Activated T-helper 1 cell treated with anti-CD3 and anti-CD28 coated beads, Interleukin-12 subunit alpha, Interleukin-12 subunit beta, Interleukin-2, Interleukin-4 antibody, amounts not matched to agents 30 ng/mL and 10 ng/mL and 1 ng/mL, durations not matched to agents 14 hours and 24 hours and 36 hours (primary cell): Measurements from ENCODE around the gene TAF15. TPM values are rescaled to one million over a fixed set of nuclear protein-coding genes. Genes with fewer than 3 reads are reported as not detected.

Experiments used
- DNase-seq: peaks from one replicate; pipeline ENCODE4 v3.0.0; 2021; ENCODE audit warnings: low spot score
- H3K27ac Mint-ChIP-seq: one replicate; pipeline ENCODE4 v1.8.0; 2021; ENCODE audit warnings: mild to moderate bottlenecking, mixed read lengths
- H3K27me3 Mint-ChIP-seq: one replicate; pipeline ENCODE4 v1.8.0; 2022; ENCODE audit warnings: mild to moderate bottlenecking, moderate library complexity, mixed read lengths; ENCODE audit not compliant: insufficient read depth
- H3K36me3 Mint-ChIP-seq: one replicate; pipeline ENCODE4 v1.8.0; 2021; ENCODE audit warnings: low read depth, mixed read lengths
- H3K4me1 Mint-ChIP-seq: one replicate; pipeline ENCODE4 v1.8.0; 2021; ENCODE audit warnings: low read depth, mixed read lengths
- H3K4me3 Mint-ChIP-seq: one replicate; pipeline ENCODE4 v1.8.0; 2021; ENCODE audit warnings: mild to moderate bottlenecking, moderate library complexity, mixed read lengths
- H3K9me3 Mint-ChIP-seq: one replicate; pipeline ENCODE4 v1.8.0; 2021; ENCODE audit warnings: mixed read lengths
- intact Hi-C: fragments of 100-400 bp; cut with micrococcal nuclease; formaldehyde crosslinking; loops from one replicate; pipeline ENCODE4 v1.15.1; 2024
- total RNA-seq: library from RNA; stranded (reverse); gene quantifications from 2 replicates; pipeline ENCODE4 v1.2.3, GENCODE V29; 2022

The TAF15 gene
- total RNA-seq, 1 donor from 2014 or later, result 311 TPM

DNA sequence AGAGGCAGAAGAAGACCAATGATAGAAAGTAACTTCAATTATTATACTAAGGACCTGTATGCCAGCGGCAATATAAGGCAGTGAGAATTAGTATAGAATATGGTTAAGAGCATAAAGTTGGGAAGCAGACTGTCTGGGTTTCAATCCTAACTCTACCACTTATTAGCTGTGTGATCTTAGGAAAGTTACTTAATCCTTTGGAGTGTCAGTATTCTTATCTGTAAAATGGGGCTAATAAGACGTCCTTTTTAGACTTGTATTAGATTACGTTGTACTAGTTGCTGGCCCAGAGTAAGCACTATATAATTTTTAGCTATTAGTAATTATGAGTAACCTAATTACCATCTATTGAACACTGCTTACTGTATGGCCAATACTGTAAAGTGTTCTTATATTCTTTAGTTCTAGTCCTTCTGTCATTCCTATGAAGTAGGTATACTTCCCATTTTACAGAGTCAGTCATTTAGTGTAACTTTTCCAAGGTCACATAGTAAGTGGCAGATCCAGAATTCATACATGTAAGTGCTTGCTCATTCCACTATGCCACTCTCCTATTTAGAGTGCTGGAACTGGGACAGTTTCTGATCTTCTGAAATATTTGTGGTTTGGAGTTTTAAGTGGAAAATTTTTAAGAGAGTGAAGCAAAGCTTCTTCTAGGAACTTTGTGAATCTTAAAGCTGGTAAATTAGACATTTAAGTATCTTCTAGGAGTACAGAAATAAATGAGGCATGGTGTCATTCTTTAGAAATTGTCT lies 36.9 kb downstream of the TAF15 start:
- intact Hi-C loops, result loop anchor here (5.0 kb wide), 1 partner anchor 226 kb away; no protein-coding TSS in a partner anchor
- Mint-ChIP-seq H3K27ac (no peak overlapping the region), H3K9me3 (no peaks in the 10 kb centered on the region), H3K4me3 (no peak overlapping the region), H3K27me3 (no peaks in the 10 kb centered on the region), H3K36me3 (peaks cover 49% of the 10 kb centered on the region), H3K4me1 (peaks cover 13% of the 10 kb centered on the region)
- DNase-seq, result no peak

DNA sequence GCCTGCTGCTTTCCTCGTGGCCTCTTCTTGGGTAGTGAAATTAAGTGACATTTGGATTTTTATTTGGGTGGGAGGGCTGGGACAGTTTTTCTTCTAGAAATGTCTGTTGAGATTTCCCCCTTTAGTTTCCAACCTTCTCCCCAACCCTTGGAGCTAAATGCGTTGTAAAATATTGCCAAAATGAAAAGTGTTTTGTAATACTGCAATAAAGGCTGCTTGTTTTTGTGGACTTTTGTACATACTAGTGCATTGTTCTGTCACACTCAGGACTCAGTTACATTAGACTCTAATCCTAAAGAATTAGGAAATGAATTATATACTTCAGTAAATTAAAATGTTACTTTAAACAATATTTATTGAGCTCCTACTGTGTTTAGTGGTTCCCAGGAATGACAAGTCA lies 37.7 kb downstream of the TAF15 start:
- intact Hi-C loops, result loop anchor here (5.0 kb wide), 1 partner anchor 225 kb away; no protein-coding TSS in a partner anchor
- no peaks in the 10 kb centered on the region for H3K27me3 Mint-ChIP-seq
- no peaks in the 10 kb centered on the region for H3K9me3 Mint-ChIP-seq
- H3K4me3 Mint-ChIP-seq, result no peak overlapping the region
- H3K4me1 Mint-ChIP-seq, result peaks cover 17% of the 10 kb centered on the region
- no peak for DNase-seq
- peaks cover 51% of the 10 kb centered on the region for H3K36me3 Mint-ChIP-seq
- H3K27ac Mint-ChIP-seq, result no peak overlapping the region

DNA sequence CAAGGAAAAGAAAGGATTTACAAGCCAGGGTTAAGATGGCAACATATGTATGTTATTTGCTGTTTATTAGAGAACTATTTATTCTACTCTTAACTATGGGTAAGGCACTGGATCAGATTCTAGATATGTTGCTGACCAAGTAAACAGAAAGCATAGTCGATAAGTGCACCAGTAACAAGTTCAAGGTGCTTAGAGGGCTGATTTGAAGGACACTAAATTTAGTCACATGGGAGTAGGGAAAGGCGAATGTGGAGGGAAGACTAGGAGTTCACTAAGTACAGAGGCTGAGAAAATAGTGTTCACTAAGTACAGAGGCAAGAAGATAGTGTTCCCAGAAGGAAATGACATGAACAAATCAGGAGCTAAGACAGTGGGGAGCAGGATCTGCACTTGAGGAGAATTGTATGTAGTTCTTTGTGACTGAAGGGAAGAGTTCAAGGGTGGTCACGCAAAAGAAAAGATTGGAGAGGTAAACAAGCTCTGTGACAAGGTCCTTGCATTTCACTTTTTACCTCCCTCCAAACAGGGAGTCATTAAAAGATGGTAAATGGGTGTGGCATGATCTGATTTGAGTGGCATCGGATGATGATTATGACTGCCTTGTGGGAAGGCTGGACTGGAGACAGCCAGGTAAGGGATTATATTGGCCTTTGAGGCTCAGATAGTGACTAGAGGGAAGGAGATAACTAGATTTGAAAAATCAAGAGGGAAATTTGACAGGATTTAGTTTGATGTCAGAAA lies 38.5 kb downstream of the TAF15 start:
- H3K9me3 Mint-ChIP-seq, result no peaks in the 10 kb centered on the region
- peaks cover 50% of the 10 kb centered on the region for H3K36me3 Mint-ChIP-seq
- intact Hi-C loops, result loop anchor here (5.0 kb wide), 1 partner anchor 224 kb away; no protein-coding TSS in a partner anchor
- H3K27ac Mint-ChIP-seq, result no peak overlapping the region
- DNase-seq, result no peak
- H3K4me3 Mint-ChIP-seq, result no peak overlapping the region
- no peaks in the 10 kb centered on the region for H3K27me3 Mint-ChIP-seq
- peaks cover 17% of the 10 kb centered on the region for H3K4me1 Mint-ChIP-seq

DNA sequence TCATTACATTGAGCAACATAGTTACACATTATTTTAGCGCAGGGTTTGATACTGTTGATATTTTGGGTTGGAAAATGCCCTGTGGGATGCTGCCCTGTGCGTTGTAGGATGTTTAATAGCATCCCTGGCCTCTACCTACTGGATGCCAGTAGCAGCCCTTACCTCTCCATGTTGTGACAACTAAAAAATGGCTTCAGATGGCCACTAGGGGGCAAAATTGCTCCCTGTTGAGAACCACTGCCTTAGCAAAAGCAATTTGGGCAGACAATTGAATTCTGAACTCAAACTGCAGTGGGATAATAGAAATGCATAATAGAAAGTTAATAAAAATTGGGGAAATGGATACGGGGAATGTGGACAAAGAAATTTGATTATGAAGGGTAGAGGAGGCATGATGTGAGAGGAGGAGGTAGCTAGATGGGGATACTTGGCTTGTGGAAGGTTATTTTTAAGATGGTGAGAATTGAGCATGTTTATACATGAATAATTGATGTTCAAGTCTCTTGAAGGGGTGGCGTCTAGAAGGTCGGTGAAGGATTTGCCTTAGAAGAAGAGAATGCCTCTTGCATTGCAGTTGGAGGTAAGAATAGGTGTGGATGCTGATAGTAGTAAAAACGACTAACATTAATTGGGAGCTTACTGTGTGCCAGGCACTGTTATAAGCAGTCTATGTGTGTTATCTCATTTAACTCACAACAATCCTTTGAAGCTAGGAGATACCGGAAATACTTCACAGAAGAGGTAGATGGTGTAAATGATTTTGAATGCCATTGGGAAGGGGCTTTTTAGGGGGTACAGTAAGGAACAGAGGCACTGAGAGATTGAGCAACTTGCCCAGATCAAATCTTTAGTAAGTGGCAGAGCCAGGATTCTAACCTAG lies 40.4 kb downstream of the TAF15 start:
- peak overlapping the region; percentile 42 for H3K27ac Mint-ChIP-seq
- no peak overlapping the region for H3K4me3 Mint-ChIP-seq
- H3K4me1 Mint-ChIP-seq, result peaks cover 19% of the 10 kb centered on the region
- no peaks in the 10 kb centered on the region for H3K9me3 Mint-ChIP-seq
- DNase-seq, result peak; percentile 49
- intact Hi-C loops, result loop anchor here (1.0 to 5.0 kb wide), 6 partner anchors 47 to 300 kb away; partner anchors contain the start of gene RDM1
- peaks cover 45% of the 10 kb centered on the region for H3K36me3 Mint-ChIP-seq
- H3K27me3 Mint-ChIP-seq, result no peaks in the 10 kb centered on the region

DNA sequence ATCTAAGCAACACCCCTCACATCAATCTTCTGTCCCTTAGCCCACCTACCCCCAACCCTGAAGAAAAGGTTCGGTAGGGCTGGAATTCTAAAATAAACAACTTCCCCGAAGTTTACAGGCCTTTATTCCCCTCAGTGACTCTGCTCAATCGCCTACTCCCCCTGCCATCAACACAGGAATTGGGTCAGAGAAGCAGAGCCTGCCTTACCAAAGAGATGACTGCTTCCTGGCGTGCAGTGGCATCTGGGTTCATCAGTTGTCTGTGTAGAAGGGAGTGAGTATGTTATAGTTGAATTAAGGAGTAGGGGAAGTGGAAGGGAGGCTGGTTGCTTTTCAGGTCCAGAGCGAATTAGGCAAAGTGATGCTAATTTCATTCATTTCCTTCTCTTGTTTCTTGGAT lies 46.7 kb downstream of the TAF15 start:
- H3K9me3 Mint-ChIP-seq, result no peaks in the 10 kb centered on the region
- peaks cover 34% of the 10 kb centered on the region for H3K36me3 Mint-ChIP-seq
- H3K4me3 Mint-ChIP-seq, result no peak overlapping the region
- DNase-seq, result no peak
- no peaks in the 10 kb centered on the region for H3K27me3 Mint-ChIP-seq
- H3K27ac Mint-ChIP-seq, result no peak overlapping the region
- peaks cover 34% of the 10 kb centered on the region for H3K4me1 Mint-ChIP-seq
- intact Hi-C loops, result no loop called here

DNA sequence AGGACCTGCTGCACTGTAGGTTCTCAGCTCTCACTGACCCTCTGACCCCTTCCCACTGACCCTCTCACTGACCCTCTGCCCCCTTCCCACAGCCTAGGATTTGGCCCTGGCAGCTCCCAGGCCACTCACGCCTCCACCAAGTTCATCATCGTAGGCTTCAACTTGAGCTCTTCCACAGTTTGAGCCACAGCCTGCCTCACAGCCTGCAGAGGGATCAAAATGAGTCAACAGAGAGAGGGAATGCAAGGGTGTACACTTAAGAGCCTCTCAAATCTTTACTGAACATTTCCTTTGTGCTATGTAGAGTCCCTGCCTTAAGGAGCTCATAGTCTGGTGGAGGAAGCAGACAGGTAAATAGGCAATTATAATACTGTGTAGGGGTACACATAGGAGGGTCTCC lies 47.3 kb downstream of the TAF15 start:
- peaks cover 28% of the 10 kb centered on the region for H3K4me1 Mint-ChIP-seq
- peaks cover 30% of the 10 kb centered on the region for H3K36me3 Mint-ChIP-seq
- DNase-seq, result no peak
- no peaks in the 10 kb centered on the region for H3K9me3 Mint-ChIP-seq
- H3K4me3 Mint-ChIP-seq, result no peak overlapping the region
- H3K27me3 Mint-ChIP-seq, result no peaks in the 10 kb centered on the region
- intact Hi-C loops, result no loop called here
- peak overlapping the region; percentile 0 for H3K27ac Mint-ChIP-seq

DNA sequence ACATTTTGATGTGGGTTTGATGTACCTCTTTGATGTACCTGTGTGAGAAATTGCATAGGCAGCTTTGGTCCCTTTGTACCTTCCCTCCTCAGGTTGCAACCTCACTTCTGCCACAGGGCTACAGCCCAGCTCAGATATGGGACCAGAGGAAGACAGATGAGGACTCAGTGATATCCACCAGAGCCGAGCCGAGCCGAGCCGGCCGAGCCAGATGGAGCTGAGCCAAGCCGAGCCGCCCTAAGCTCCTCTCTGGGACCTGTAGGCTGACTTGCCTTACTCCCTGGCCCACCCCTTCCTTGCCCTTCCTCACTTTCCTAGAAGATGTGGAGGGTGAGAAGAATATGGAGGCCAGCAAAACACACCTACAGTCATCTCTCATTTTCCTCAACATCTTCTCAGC lies 55.6 kb downstream of the TAF15 start:
- intact Hi-C loops, result no loop called here
- H3K27ac Mint-ChIP-seq, result no peak overlapping the region
- peaks cover 22% of the 10 kb centered on the region for H3K36me3 Mint-ChIP-seq
- H3K4me1 Mint-ChIP-seq, result peaks cover 49% of the 10 kb centered on the region
- H3K4me3 Mint-ChIP-seq, result no peak overlapping the region
- DNase-seq, result no peak
- no peaks in the 10 kb centered on the region for H3K9me3 Mint-ChIP-seq
- no peaks in the 10 kb centered on the region for H3K27me3 Mint-ChIP-seq

DNA sequence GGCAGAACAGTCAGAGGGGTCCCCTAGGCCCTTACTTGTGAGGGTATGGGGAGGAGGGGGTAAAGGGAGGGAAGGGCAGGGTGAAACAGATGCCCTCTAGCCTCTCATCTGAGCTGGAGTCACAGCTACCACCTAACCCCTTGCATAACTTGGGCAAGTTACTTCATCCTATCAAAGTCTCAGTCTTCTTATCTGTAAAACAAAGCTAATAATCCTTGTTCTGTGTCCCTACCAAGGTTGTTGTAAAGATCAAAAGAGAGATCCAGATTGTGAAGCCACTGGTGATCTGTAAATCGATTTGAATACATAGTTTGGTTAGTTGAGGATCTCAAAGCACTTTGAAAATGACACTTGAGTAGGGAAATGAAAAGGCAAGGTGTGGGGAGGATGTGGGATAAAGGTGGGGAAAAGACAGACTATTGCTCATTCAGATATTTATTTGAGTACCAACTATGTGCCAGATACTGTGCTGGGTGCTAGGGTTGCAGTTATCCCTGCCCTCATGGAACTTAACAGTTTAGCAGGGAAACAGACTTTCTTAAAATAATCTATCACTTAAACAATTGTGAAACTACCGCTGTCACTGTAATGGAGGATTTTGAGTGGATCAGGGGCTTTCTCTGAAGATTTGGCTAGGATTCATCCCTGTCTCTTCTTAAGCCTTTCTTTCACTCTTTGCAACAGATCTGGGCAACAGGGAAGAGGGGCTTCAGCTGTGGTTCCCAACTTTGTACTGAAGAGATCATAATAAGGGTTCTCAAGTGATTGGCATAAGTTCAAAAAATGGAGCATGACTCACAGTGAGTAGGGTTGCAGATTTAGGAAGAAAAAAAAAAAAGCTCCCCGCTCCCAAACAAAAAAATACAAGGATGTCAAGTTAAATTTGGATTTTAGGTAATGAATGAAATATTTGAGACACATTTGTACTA lies 56.4 kb downstream of the TAF15 start:
- peak overlapping the region; percentile 8 for H3K27ac Mint-ChIP-seq
- intact Hi-C loops, result no loop called here

DNA sequence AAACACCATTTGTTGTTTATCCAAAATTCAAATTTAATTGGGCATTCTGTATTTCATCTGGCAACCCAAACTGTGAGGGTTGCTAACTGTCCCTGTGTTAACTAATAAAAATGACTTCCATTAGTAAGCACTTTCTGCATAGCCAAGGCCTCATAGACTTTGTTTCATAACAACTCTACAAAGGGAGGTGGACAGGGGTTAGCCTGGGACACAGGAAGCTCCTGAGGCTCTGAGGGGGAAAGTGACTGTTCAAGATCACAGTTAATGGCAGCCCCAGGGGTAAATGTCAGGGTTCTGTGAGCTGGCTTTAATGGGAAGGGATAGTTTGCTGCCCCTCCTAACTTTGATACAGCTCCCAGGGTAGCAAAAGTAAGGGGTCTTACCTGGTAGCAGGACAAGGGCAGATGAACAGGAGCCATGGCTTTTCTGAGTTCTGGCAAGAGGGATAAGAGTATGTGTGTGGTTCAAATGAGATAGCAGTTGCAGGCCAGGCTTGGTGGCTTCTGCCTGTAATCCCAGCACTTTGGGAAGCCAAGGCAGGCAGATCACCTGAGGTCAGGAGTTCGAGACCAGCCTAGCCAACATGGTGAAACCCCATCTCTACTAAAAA lies 57.2 kb downstream of the TAF15 start:
- DNase-seq, result no peak
- Mint-ChIP-seq H3K27me3 (no peaks in the 10 kb centered on the region), H3K36me3 (peaks cover 19% of the 10 kb centered on the region), H3K9me3 (no peaks in the 10 kb centered on the region), H3K4me1 (peaks cover 60% of the 10 kb centered on the region), H3K4me3 (no peak overlapping the region), H3K27ac (no peak overlapping the region)
- intact Hi-C loops, result no loop called here

More for the DNA sequence above, 56.4 kb downstream of the TAF15 start:
- H3K36me3 Mint-ChIP-seq, result peaks cover 21% of the 10 kb centered on the region
- DNase-seq, result no peak
- no peaks in the 10 kb centered on the region for H3K9me3 Mint-ChIP-seq
- no peaks in the 10 kb centered on the region for H3K27me3 Mint-ChIP-seq
- H3K4me1 Mint-ChIP-seq, result peaks cover 53% of the 10 kb centered on the region
- H3K4me3 Mint-ChIP-seq, result no peak overlapping the region

DNA sequence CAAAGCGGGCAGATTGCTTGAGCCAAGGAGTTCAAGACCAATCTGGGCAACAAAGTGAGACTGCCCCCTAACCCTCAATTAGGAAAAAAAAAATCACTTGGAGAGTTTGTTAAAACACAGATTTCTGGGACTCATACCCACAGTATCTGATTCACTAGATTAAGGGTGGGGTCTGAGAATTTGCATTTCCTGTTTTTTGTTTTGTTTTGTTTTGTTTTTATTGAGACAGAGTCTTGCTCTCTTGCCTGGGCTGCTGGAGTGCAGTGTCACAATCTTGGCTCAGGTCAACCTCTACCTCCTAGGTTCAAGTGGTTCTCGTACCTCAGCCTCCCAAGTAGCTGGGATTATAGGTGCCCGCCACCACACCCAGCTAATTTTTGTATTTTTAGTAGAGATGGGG lies 58.3 kb downstream of the TAF15 start:
- Mint-ChIP-seq H3K27ac (no peak overlapping the region), H3K36me3 (peaks cover 20% of the 10 kb centered on the region), H3K27me3 (no peaks in the 10 kb centered on the region), H3K4me3 (no peak overlapping the region), H3K4me1 (peaks cover 68% of the 10 kb centered on the region), H3K9me3 (no peaks in the 10 kb centered on the region)
- intact Hi-C loops, result no loop called here
- DNase-seq, result no peak

DNA sequence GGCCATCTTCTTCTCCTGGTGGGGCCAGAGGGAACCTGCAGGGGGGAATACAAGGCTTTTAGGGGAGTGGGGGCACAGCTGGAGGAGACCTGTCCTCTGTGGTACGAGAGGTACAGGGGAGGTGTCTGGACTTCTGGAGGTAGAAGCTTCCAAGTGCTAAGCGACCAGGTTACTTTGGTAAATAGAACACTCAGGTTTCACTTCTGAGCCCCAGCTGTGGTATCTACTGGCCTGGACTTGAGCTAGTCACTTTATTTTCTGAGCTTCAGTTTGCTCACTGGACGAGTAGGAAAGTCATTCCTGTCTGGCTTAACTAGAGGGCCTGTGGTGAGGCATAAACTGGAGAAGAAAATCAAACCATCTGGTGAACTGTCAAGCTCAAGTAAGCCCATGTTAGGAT lies 59.5 kb downstream of the TAF15 start, which contains the start of gene HEATR9:
Gene HEATR9 (minus strand): TSS at position 155 of the 400 bp plus-strand sequence. CDS start 149 bp downstream, at position 6.
- no peak for DNase-seq
- intact Hi-C loops, result no loop called here
- Mint-ChIP-seq H3K4me1 (peaks cover 60% of the 10 kb centered on the region), H3K27ac (peak within 1 kb of the TSS; percentile 45), H3K36me3 (peaks cover 13% of the 10 kb centered on the region), H3K9me3 (no peaks in the 10 kb centered on the region), H3K4me3 (no peak within 1 kb of the TSS), H3K27me3 (no peaks in the 10 kb centered on the region)
